Measurements from ENCODE around the gene TNFRSF14.
"Not testable (repeated sequence)": the region's sequence is repeated elsewhere in the genome, so short reads cannot be mapped to it uniquely, and the experiment has no call there.

The TNFRSF14 gene

GRCh38 chr1:2555634-2556276 lies 416 bp upstream of the TNFRSF14 start:
- no peak for DNase-seq

- DNase-seq: no peak
These were observed 709 bp downstream of the TNFRSF14 start for GRCh38 chr1:2556678-2557481.

- DNase-seq: no peak
These were observed 1.6 kb downstream of the TNFRSF14 start for GRCh38 chr1:2557482-2558400.

- DNase-seq: no peak
These were observed 2.2 kb downstream of the TNFRSF14 start for GRCh38 chr1:2558420-2558819.

GRCh38 chr1:2558861-2559260 lies 2.7 kb downstream of the TNFRSF14 start:
- DNase-seq: no peak

GRCh38 chr1:2559509-2560298 lies 3.5 kb downstream of the TNFRSF14 start:
- no peak for DNase-seq

- no peak for DNase-seq
These were observed 4.3 kb downstream of the TNFRSF14 start for GRCh38 chr1:2560299-2561073.

- no peak for DNase-seq
These were observed 5.3 kb downstream of the TNFRSF14 start for GRCh38 chr1:2561446-2561845.

- DNase-seq: no peak
These were observed 6.0 kb downstream of the TNFRSF14 start for GRCh38 chr1:2561898-2562895.

GRCh38 chr1:2563205-2563604 lies 7.0 kb downstream of the TNFRSF14 start:
- DNase-seq: no peak

GRCh38 chr1:2564006-2564814 lies 8.0 kb downstream of the TNFRSF14 start:
- no peak for DNase-seq

GRCh38 chr1:2564815-2565374 lies 8.7 kb downstream of the TNFRSF14 start:
- DNase-seq: no peak

GRCh38 chr1:2566101-2567045 lies 10.2 kb downstream of the TNFRSF14 start:
- DNase-seq: no peak

GRCh38 chr1:2567083-2567679 lies 11.0 kb downstream of the TNFRSF14 start:
- no peak for DNase-seq

- DNase-seq: not testable (repeated sequence)
These were observed 12.1 kb downstream of the TNFRSF14 start for GRCh38 chr1:2568187-2568816.

GRCh38 chr1:2569060-2569459 lies 12.9 kb downstream of the TNFRSF14 start:
- DNase-seq: no peak

GRCh38 chr1:2569703-2570102 lies 13.5 kb downstream of the TNFRSF14 start:
- not testable (repeated sequence) for DNase-seq

Measured in SHP77 treated with DMSO at 0.1 percent for 48 hours (cell line).